ENCODE data around the gene LRP2.

DNA sequence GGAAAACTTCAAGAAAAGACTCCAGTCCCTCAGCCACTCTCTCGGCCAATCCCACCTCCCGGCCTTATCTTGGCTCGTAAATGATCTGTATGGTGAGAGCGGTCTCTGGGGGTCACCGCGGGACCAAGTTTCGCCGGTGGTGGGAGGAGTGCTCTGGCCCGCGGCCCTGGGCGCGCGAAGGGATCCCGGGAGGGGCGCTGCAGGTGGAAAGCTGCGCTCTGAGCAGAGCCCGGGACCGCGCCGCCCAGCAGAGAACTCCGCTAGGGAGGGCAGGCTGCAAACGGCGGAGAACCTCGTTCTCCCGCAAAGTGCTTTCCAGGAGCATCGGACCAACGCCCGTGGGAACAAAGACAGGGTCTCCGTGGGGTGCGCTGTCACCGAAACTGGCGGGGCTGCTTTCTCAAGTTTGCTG, 622 bp downstream of the LRP2 start:
- TF ChIP-seq POLR2AphosphoS5 (IDR thresholded peaks at IDR 0.05) (no peak), EP300 (IDR thresholded peaks at IDR 0.05) (no peak), POLR2A (IDR thresholded peaks at IDR 0.05) (peak in 1 of 4 donors; percentile 5)
- TF ChIP-seq, protein P1, sequence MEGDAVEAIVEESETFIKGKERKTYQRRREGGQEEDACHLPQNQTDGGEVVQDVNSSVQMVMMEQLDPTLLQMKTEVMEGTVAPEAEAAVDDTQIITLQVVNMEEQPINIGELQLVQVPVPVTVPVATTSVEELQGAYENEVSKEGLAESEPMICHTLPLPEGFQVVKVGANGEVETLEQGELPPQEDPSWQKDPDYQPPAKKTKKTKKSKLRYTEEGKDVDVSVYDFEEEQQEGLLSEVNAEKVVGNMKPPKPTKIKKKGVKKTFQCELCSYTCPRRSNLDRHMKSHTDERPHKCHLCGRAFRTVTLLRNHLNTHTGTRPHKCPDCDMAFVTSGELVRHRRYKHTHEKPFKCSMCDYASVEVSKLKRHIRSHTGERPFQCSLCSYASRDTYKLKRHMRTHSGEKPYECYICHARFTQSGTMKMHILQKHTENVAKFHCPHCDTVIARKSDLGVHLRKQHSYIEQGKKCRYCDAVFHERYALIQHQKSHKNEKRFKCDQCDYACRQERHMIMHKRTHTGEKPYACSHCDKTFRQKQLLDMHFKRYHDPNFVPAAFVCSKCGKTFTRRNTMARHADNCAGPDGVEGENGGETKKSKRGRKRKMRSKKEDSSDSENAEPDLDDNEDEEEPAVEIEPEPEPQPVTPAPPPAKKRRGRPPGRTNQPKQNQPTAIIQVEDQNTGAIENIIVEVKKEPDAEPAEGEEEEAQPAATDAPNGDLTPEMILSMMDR (IDR thresholded peaks at IDR 0.05), result no peak

Data from upper lobe of left lung (tissue), 4 donors.